Trophoblast cell (in vitro differentiated cells and primary cell): ENCODE results near the gene RNASE12.

Experiments used
- DNase-seq, 2 donors: peaks; one replicate each; pipeline ENCODE4 v3.0.0-alpha.2; 2016
- H2AFZ ChIP-seq: 2 replicates; pipeline ENCODE4 v1.6.1; 2013; ENCODE audit warnings: low read length, moderate library complexity, mild to moderate bottlenecking; ENCODE audit not compliant: insufficient read depth, poor library complexity
- H2AK5ac ChIP-seq: 2 replicates; pipeline ENCODE4 v1.6.1; 2013; ENCODE audit warnings: mild to moderate bottlenecking, low read length
- H2BK120ac ChIP-seq: 2 replicates; pipeline ENCODE4 v1.6.1; 2013; ENCODE audit warnings: low read length, mild to moderate bottlenecking, moderate library complexity; ENCODE audit not compliant: insufficient read depth, poor library complexity
- H2BK12ac ChIP-seq: 2 replicates; pipeline ENCODE4 v1.6.1; 2013; ENCODE audit warnings: mild to moderate bottlenecking, low read length, moderate library complexity
- H2BK5ac ChIP-seq: 2 replicates; pipeline ENCODE4 v1.6.1; 2013; ENCODE audit warnings: low read length, low read depth, moderate library complexity, mild to moderate bottlenecking; ENCODE audit not compliant: poor library complexity
- H3K14ac ChIP-seq: 2 replicates; pipeline ENCODE4 v1.6.1; 2013; ENCODE audit warnings: mild to moderate bottlenecking, low read length
- H3K18ac ChIP-seq: 2 replicates; pipeline ENCODE4 v1.6.1; 2013; ENCODE audit warnings: mild to moderate bottlenecking, low read length
- H3K23ac ChIP-seq: 2 replicates; pipeline ENCODE4 v1.6.1; 2013; ENCODE audit warnings: low read length
- H3K27ac ChIP-seq: 2 replicates; pipeline ENCODE4 v1.5.1; 2013; ENCODE audit warnings: low read depth, mild to moderate bottlenecking, inconsistent platforms, low read length, moderate library complexity
- H3K27me3 ChIP-seq: 2 replicates; pipeline ENCODE4 v1.6.1; 2013; ENCODE audit warnings: inconsistent platforms, mild to moderate bottlenecking, low read length, moderate library complexity; ENCODE audit not compliant: insufficient read depth
- H3K36me3 ChIP-seq, 2 experiments: 1 replicate in 1 of 2; 2 replicates in 1 of 2; pipeline ENCODE4 v1.6.1; 2013; ENCODE audit warnings: low read length in 2 of 2, mild to moderate bottlenecking in 2 of 2, moderate library complexity in 1 of 2; ENCODE audit not compliant: insufficient read depth in 2 of 2, control insufficient read depth in 1 of 2
- H3K4ac ChIP-seq: 2 replicates; pipeline ENCODE4 v1.6.1; 2013; ENCODE audit warnings: low read depth, mild to moderate bottlenecking, low read length, moderate library complexity
- H3K4me1 ChIP-seq, 2 experiments: 1 replicate in 1 of 2; 2 replicates in 1 of 2; pipeline ENCODE4 v1.6.1; 2013; ENCODE audit warnings: low read length in 2 of 2, mild to moderate bottlenecking in 2 of 2, moderate library complexity in 1 of 2; ENCODE audit not compliant: insufficient read depth in 2 of 2, control insufficient read depth in 1 of 2
- H3K4me2 ChIP-seq: 2 replicates; pipeline ENCODE4 v1.6.1; 2013; ENCODE audit warnings: inconsistent platforms, mild to moderate bottlenecking, low read length, moderate library complexity
- H3K4me3 ChIP-seq: 2 replicates; pipeline ENCODE4 v1.5.1; 2013; ENCODE audit warnings: mild to moderate bottlenecking, low read depth, low read length, inconsistent platforms
- H3K79me1 ChIP-seq: one replicate; pipeline ENCODE4 v1.6.1; 2013; ENCODE audit warnings: low read length
- H3K79me2 ChIP-seq: 2 replicates; pipeline ENCODE4 v1.6.1; 2013; ENCODE audit warnings: low read length, mild to moderate bottlenecking; ENCODE audit not compliant: control insufficient read depth, insufficient read depth, poor library complexity
- H3K9ac ChIP-seq: 2 replicates; pipeline ENCODE4 v1.6.1; 2013; ENCODE audit warnings: mild to moderate bottlenecking, low read length
- H3K9me3 ChIP-seq: 2 replicates; pipeline ENCODE4 v1.6.1; 2013; ENCODE audit warnings: low read depth, mild to moderate bottlenecking, control low read depth, inconsistent platforms, low read length; ENCODE audit not compliant: insufficient read depth
- H4K12ac ChIP-seq: 2 replicates; pipeline ENCODE4 v1.6.1; 2013; ENCODE audit warnings: low read depth, mild to moderate bottlenecking, low read length, moderate library complexity
- H4K8ac ChIP-seq: 2 replicates; pipeline ENCODE4 v1.6.1; 2013; ENCODE audit warnings: low read depth, mild to moderate bottlenecking, low read length, moderate library complexity
- H4K91ac ChIP-seq: one replicate; pipeline ENCODE4 v1.6.1; 2013; ENCODE audit warnings: low read depth, mild to moderate bottlenecking, low read length, moderate library complexity
- WGBS: extraction: QIAGEN DNeasy Blood & Tissue Kit; methylation state at CpG from one replicate; pipeline ENCODE4 v1.1.7; 2013; ENCODE audit warnings: missing lambda C conversion rate; ENCODE audit not compliant: insufficient read length, insufficient coverage; ENCODE audit errors: extremely low coverage; 5-methylcytosine and 5-hydroxymethylcytosine counted together

The RNASE12 gene

GRCh38 chr14:20626274-20626673 lies 35.1 kb upstream of the RNASE12 start:
- Histone ChIP-seq H3K4me2 (peak overlapping the region; percentile 78), H3K4me3 (no peak overlapping the region)
- no CpG with 5 or more reads among the region's 12 CpGs for WGBS

GRCh38 chr14:20624495-20625070 lies 33.4 kb upstream of the RNASE12 start:
- Histone ChIP-seq H3K27ac (no peak overlapping the region), H3K4ac (no peak overlapping the region), H3K4me1 (peaks cover 10 to 14% of the 10 kb centered on the region in 2 experiments), H3K79me2 (no peaks in the 10 kb centered on the region), H3K4me3 (peak overlapping the region; percentile 11), H3K4me2 (peak overlapping the region; percentile 78), H3K23ac (no peak overlapping the region), H3K36me3 (no peaks in the 10 kb centered on the region), H3K27me3 (no peaks in the 10 kb centered on the region), H2AK5ac (no peak overlapping the region), H3K14ac (no peak overlapping the region), H4K91ac (no peak overlapping the region), H3K18ac (no peak overlapping the region), H3K9me3 (no peaks in the 10 kb centered on the region), H2AFZ (no peak overlapping the region), H2BK12ac (no peak overlapping the region), H2BK5ac (no peak overlapping the region), H3K79me1 (no peaks in the 10 kb centered on the region), H4K8ac (no peak overlapping the region), H4K12ac (no peak overlapping the region), H2BK120ac (no peak overlapping the region), H3K9ac (no peak overlapping the region)
- DNase-seq = peak; percentile 44 to 73
- WGBS = no CpG with 5 or more reads among the region's 22 CpGs

More at GRCh38 chr14:20626274-20626673, 35.1 kb upstream of the RNASE12 start:
- Histone ChIP-seq H4K91ac (no peak overlapping the region), H3K9ac (no peak overlapping the region), H2AK5ac (no peak overlapping the region), H3K27me3 (no peaks in the 10 kb centered on the region), H3K4ac (no peak overlapping the region), H4K12ac (no peak overlapping the region), H3K27ac (no peak overlapping the region), H3K36me3 (no peaks in the 10 kb centered on the region), H3K23ac (no peak overlapping the region), H4K8ac (no peak overlapping the region), H3K14ac (no peak overlapping the region), H3K9me3 (no peaks in the 10 kb centered on the region), H2BK12ac (no peak overlapping the region), H3K79me1 (no peaks in the 10 kb centered on the region), H2BK5ac (no peak overlapping the region), H3K4me1 (peaks cover 10 to 14% of the 10 kb centered on the region in 2 experiments), H3K79me2 (no peaks in the 10 kb centered on the region), H2AFZ (no peak overlapping the region), H2BK120ac (no peak overlapping the region), H3K18ac (no peak overlapping the region)
- no peak for DNase-seq

GRCh38 chr14:20623798-20624197 lies 32.6 kb upstream of the RNASE12 start:
- no peak for DNase-seq
- no peak overlapping the region for H3K14ac ChIP-seq

GRCh38 chr14:20622816-20623291 lies 31.7 kb upstream of the RNASE12 start:
- no peak for DNase-seq
- Histone ChIP-seq H3K14ac (no peak overlapping the region), H3K27ac (no peak overlapping the region), H2BK120ac (no peak overlapping the region), H4K91ac (no peak overlapping the region), H3K27me3 (no peaks in the 10 kb centered on the region), H4K8ac (no peak overlapping the region), H2BK12ac (no peak overlapping the region), H3K9me3 (no peaks in the 10 kb centered on the region), H2BK5ac (no peak overlapping the region), H2AFZ (no peak overlapping the region), H3K18ac (no peak overlapping the region), H3K36me3 (no peaks in the 10 kb centered on the region), H3K4me1 (peaks cover 6 to 11% of the 10 kb centered on the region in 2 experiments), H4K12ac (no peak overlapping the region), H3K79me1 (no peaks in the 10 kb centered on the region), H3K9ac (no peak overlapping the region), H3K4me3 (no peak overlapping the region), H3K4me2 (no peak overlapping the region), H3K23ac (no peak overlapping the region), H3K79me2 (no peaks in the 10 kb centered on the region), H3K4ac (no peak overlapping the region), H2AK5ac (no peak overlapping the region)
- no CpG with 5 or more reads among the region's 29 CpGs for WGBS

More at GRCh38 chr14:20623798-20624197, 32.6 kb upstream of the RNASE12 start:
- H3K79me1 ChIP-seq = no peaks in the 10 kb centered on the region
- no peak overlapping the region for H2AFZ ChIP-seq
- no peak overlapping the region for H3K4me3 ChIP-seq
- peaks cover 10 to 14% of the 10 kb centered on the region in 2 experiments for H3K4me1 ChIP-seq
- H3K27ac ChIP-seq = no peak overlapping the region
- H3K23ac ChIP-seq = no peak overlapping the region
- H2BK120ac ChIP-seq = no peak overlapping the region
- no peaks in the 10 kb centered on the region for H3K9me3 ChIP-seq
- H3K9ac ChIP-seq = no peak overlapping the region
- H2AK5ac ChIP-seq = no peak overlapping the region
- H3K4me2 ChIP-seq = no peak overlapping the region
- H3K27me3 ChIP-seq = no peaks in the 10 kb centered on the region
- H2BK5ac ChIP-seq = no peak overlapping the region
- no peaks in the 10 kb centered on the region for H3K79me2 ChIP-seq
- H3K18ac ChIP-seq = no peak overlapping the region
- no peak overlapping the region for H4K91ac ChIP-seq
- no peak overlapping the region for H3K4ac ChIP-seq
- H4K12ac ChIP-seq = no peak overlapping the region
- no peak overlapping the region for H2BK12ac ChIP-seq
- no CpG with 5 or more reads among the region's 15 CpGs for WGBS
- no peaks in the 10 kb centered on the region for H3K36me3 ChIP-seq
- H4K8ac ChIP-seq = no peak overlapping the region
